Stimulated activated naive CD8-positive, alpha-beta T cell treated with anti-CD3 and anti-CD28 coated beads, Interleukin-15, Interleukin-2, amounts not matched to agents 100 ng/mL and 50 ng/mL, for 24 hours (primary cell): ENCODE results near the gene CCR5AS.

Experiments
- H3K27ac Mint-ChIP-seq: one replicate; pipeline ENCODE4 v1.8.0; 2021; ENCODE audit warnings: mild to moderate bottlenecking, mixed read lengths
- H3K27me3 Mint-ChIP-seq: one replicate; pipeline ENCODE4 v1.8.0; 2021; ENCODE audit warnings: mixed read lengths
- H3K36me3 Mint-ChIP-seq: one replicate; pipeline ENCODE4 v1.8.0; 2021; ENCODE audit warnings: low read depth, mixed read lengths
- H3K4me1 Mint-ChIP-seq: one replicate; pipeline ENCODE4 v1.8.0; 2021; ENCODE audit warnings: low read depth, mixed read lengths
- H3K4me3 Mint-ChIP-seq: one replicate; pipeline ENCODE4 v1.8.0; 2021; ENCODE audit warnings: mild to moderate bottlenecking, mixed read lengths
- H3K9me3 Mint-ChIP-seq: one replicate; pipeline ENCODE4 v1.8.0; 2021; ENCODE audit warnings: mixed read lengths

CCR5AS gene

DNA sequence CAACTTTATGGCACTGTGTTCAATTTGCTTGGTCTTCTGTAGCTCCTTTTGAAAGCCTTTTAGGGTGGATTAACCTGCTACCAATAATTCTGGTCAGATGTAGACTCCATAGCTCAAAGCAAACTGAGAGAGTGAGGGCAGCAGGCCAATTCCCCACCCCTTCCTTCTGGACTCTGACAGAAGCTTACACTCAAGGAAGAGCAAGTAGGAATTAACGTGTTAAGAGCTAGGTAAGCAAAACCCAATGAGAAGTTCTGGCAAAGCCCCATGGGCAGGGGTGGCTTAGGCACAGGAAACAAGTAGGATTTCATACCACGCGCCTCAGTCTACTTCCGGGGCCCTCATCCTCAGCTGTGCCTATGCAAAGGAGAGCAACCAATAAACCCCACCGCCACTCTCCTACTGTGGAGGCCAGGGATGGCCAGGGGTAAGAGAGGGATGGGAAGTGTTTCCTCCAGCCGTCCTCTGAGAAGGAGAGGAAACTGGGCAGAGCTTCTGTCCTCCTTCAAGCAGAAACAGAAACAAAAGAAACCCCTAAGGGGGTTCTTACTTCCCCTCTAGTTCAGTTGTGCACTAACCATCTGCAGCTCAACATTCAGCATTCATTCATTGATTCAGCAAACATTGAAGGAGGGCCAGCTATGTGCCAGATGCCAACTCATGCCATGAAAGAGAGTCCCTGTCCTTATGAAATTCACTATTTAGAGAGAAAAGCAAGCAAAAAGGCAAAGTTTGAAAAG lies 23.5 kb downstream of the CCR5AS start:
- Mint-ChIP-seq H3K36me3 (no peaks in the 10 kb centered on the region), H3K27ac (peak overlapping the region; percentile 14), H3K4me1 (peaks cover 30% of the 10 kb centered on the region)

GRCh38 chr3:46381625-46382024 lies 25.2 kb downstream of the CCR5AS start:
- Mint-ChIP-seq H3K4me3 (no peak overlapping the region), H3K36me3 (no peaks in the 10 kb centered on the region), H3K4me1 (peaks cover 30% of the 10 kb centered on the region), H3K27ac (no peak overlapping the region), H3K9me3 (no peaks in the 10 kb centered on the region), H3K27me3 (peaks cover 9% of the 10 kb centered on the region)

More for the DNA sequence above, 23.5 kb downstream of the CCR5AS start:
- Mint-ChIP-seq H3K4me3 (no peak overlapping the region), H3K9me3 (no peaks in the 10 kb centered on the region), H3K27me3 (peaks cover 9% of the 10 kb centered on the region)

GRCh38 chr3:46380471-46381221 lies 26.2 kb downstream of the CCR5AS start:
- Mint-ChIP-seq H3K27me3 (peaks cover 12% of the 10 kb centered on the region), H3K4me1 (peaks cover 29% of the 10 kb centered on the region), H3K4me3 (no peak overlapping the region), H3K27ac (peak overlapping the region; percentile 33), H3K36me3 (no peaks in the 10 kb centered on the region), H3K9me3 (no peaks in the 10 kb centered on the region)

- Mint-ChIP-seq H3K9me3 (no peaks in the 10 kb centered on the region), H3K27me3 (peaks cover 16% of the 10 kb centered on the region), H3K4me3 (no peak overlapping the region), H3K27ac (no peak overlapping the region), H3K36me3 (no peaks in the 10 kb centered on the region), H3K4me1 (peaks cover 36% of the 10 kb centered on the region)
Observed at GRCh38 chr3:46378426-46378942, 28.4 kb downstream of the CCR5AS start.

GRCh38 chr3:46375814-46376213 lies 31.1 kb downstream of the CCR5AS start:
- H3K4me3 Mint-ChIP-seq, result no peak overlapping the region
- H3K27ac Mint-ChIP-seq, result no peak overlapping the region
- no peaks in the 10 kb centered on the region for H3K9me3 Mint-ChIP-seq
- peaks cover 31% of the 10 kb centered on the region for H3K4me1 Mint-ChIP-seq
- H3K27me3 Mint-ChIP-seq, result peaks cover 31% of the 10 kb centered on the region
- no peaks in the 10 kb centered on the region for H3K36me3 Mint-ChIP-seq

DNA sequence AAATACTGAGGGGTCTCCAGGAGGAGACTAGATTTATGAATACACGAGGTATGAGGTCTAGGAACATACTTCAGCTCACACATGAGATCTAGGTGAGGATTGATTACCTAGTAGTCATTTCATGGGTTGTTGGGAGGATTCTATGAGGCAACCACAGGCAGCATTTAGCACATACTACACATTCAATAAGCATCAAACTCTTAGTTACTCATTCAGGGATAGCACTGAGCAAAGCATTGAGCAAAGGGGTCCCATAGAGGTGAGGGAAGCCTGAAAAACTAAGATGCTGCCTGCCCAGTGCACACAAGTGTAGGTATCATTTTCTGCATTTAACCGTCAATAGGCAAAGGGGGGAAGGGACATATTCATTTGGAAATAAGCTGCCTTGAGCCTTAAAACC lies 31.6 kb downstream of the CCR5AS start:
- Mint-ChIP-seq H3K4me1 (peaks cover 30% of the 10 kb centered on the region), H3K4me3 (no peak overlapping the region), H3K36me3 (no peaks in the 10 kb centered on the region)

GRCh38 chr3:46374755-46375154 lies 32.1 kb downstream of the CCR5AS start:
- H3K9me3 Mint-ChIP-seq, result no peaks in the 10 kb centered on the region
- H3K36me3 Mint-ChIP-seq, result no peaks in the 10 kb centered on the region
- H3K4me1 Mint-ChIP-seq, result peaks cover 32% of the 10 kb centered on the region
- H3K4me3 Mint-ChIP-seq, result no peak overlapping the region
- H3K27ac Mint-ChIP-seq, result no peak overlapping the region
- peaks cover 31% of the 10 kb centered on the region for H3K27me3 Mint-ChIP-seq

More for the DNA sequence above, 31.6 kb downstream of the CCR5AS start:
- Mint-ChIP-seq H3K9me3 (no peaks in the 10 kb centered on the region), H3K27me3 (peaks cover 31% of the 10 kb centered on the region), H3K27ac (no peak overlapping the region)

GRCh38 chr3:46372492-46373359 lies 34.1 kb downstream of the CCR5AS start:
- Mint-ChIP-seq H3K4me1 (peaks cover 52% of the 10 kb centered on the region), H3K27me3 (peaks cover 31% of the 10 kb centered on the region), H3K9me3 (no peaks in the 10 kb centered on the region), H3K27ac (no peak overlapping the region), H3K4me3 (no peak overlapping the region), H3K36me3 (no peaks in the 10 kb centered on the region)

DNA sequence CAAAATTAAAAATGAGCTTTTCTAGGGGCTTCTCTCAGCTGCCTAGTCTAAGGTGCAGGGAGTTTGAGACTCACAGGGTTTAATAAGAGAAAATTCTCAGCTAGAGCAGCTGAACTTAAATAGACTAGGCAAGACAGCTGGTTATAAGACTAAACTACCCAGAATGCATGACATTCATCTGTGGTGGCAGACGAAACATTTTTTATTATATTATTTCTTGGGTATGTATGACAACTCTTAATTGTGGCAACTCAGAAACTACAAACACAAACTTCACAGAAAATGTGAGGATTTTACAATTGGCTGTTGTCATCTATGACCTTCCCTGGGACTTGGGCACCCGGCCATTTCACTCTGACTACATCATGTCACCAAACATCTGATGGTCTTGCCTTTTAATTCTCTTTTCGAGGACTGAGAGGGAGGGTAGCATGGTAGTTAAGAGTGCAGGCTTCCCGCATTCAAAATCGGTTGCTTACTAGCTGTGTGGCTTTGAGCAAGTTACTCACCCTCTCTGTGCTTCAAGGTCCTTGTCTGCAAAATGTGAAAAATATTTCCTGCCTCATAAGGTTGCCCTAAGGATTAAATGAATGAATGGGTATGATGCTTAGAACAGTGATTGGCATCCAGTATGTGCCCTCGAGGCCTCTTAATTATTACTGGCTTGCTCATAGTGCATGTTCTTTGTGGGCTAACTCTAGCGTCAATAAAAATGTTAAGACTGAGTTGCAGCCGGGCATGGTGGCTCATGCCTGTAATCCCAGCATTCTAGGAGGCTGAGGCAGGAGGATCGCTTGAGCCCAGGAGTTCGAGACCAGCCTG lies 35.1 kb downstream of the CCR5AS start:
- Mint-ChIP-seq H3K36me3 (no peaks in the 10 kb centered on the region), H3K27me3 (peaks cover 32% of the 10 kb centered on the region), H3K4me1 (peaks cover 52% of the 10 kb centered on the region), H3K4me3 (no peak overlapping the region), H3K9me3 (no peaks in the 10 kb centered on the region), H3K27ac (no peak overlapping the region)

DNA sequence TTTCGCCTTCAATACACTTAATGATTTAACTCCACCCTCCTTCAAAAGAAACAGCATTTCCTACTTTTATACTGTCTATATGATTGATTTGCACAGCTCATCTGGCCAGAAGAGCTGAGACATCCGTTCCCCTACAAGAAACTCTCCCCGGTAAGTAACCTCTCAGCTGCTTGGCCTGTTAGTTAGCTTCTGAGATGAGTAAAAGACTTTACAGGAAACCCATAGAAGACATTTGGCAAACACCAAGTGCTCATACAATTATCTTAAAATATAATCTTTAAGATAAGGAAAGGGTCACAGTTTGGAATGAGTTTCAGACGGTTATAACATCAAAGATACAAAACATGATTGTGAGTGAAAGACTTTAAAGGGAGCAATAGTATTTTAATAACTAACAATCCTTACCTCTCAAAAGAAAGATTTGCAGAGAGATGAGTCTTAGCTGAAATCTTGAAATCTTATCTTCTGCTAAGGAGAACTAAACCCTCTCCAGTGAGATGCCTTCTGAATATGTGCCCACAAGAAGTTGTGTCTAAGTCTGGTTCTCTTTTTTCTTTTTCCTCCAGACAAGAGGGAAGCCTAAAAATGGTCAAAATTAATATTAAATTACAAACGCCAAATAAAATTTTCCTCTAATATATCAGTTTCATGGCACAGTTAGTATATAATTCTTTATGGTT lies 35.9 kb downstream of the CCR5AS start, which contains the start of gene CCR5:
TSS of gene CCR5 (plus strand) at position 108 of the 680 bp plus-strand sequence. CDS start 1,957 bp downstream, outside the sequence.
- Mint-ChIP-seq H3K27me3 (peaks cover 37% of the 10 kb centered on the region), H3K36me3 (no peaks in the 10 kb centered on the region), H3K4me3 (peak within 1 kb of the TSS; percentile 57), H3K4me1 (peaks cover 52% of the 10 kb centered on the region), H3K27ac (peak within 1 kb of the TSS; percentile 88), H3K9me3 (no peaks in the 10 kb centered on the region)

DNA sequence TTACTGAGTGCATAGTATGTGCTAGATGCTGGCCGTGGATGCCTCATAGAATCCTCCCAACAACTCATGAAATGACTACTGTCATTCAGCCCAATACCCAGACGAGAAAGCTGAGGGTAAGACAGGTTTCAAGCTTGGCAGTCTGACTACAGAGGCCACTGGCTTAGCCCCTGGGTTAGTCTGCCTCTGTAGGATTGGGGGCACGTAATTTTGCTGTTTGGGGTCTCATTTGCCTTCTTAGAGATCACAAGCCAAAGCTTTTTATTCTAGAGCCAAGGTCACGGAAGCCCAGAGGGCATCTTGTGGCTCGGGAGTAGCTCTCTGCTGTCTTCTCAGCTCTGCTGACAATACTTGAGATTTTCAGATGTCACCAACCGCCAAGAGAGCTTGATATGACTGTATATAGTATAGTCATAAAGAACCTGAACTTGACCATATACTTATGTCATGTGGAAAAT lies 37.2 kb downstream of the CCR5AS start:
- peaks cover 39% of the 10 kb centered on the region for H3K4me1 Mint-ChIP-seq
- H3K4me3 Mint-ChIP-seq, result peak overlapping the region; percentile 44
- H3K36me3 Mint-ChIP-seq, result no peaks in the 10 kb centered on the region
- no peaks in the 10 kb centered on the region for H3K9me3 Mint-ChIP-seq
- H3K27ac Mint-ChIP-seq, result peak overlapping the region; percentile 88
- H3K27me3 Mint-ChIP-seq, result peaks cover 35% of the 10 kb centered on the region

GRCh38 chr3:46369151-46369550 lies 37.7 kb downstream of the CCR5AS start:
- peaks cover 30% of the 10 kb centered on the region for H3K27me3 Mint-ChIP-seq
- no peaks in the 10 kb centered on the region for H3K9me3 Mint-ChIP-seq
- no peaks in the 10 kb centered on the region for H3K36me3 Mint-ChIP-seq
- no peak overlapping the region for H3K4me3 Mint-ChIP-seq
- H3K27ac Mint-ChIP-seq, result peak overlapping the region; percentile 88
- peaks cover 35% of the 10 kb centered on the region for H3K4me1 Mint-ChIP-seq

DNA sequence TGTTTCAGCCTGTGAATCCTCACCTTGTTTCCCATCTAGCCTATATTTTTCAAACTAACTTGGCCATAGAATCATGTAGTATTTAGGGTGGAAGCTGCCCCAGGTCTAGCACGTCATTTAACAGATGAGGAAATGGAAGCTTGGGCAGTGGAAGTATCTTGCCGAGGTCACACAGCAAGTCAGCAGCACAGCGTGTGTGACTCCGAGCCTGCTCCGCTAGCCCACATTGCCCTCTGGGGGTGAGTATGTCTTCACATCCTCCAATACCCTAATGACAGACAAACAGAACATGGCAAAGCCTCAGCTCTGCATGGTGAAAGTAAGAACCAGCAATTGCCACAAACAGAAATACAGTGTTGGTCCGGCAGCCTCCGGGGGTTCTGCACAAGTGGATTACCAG lies 38.3 kb downstream of the CCR5AS start:
- Mint-ChIP-seq H3K27ac (no peak overlapping the region), H3K36me3 (no peaks in the 10 kb centered on the region), H3K4me3 (no peak overlapping the region), H3K27me3 (peaks cover 30% of the 10 kb centered on the region), H3K4me1 (peaks cover 35% of the 10 kb centered on the region), H3K9me3 (no peaks in the 10 kb centered on the region)
